DND-41 (cell line): ENCODE results near the gene WDR44.

ENCODE experiments used
- ATAC-seq: fragments of 200-7000 bp; cut with Tn5 transposase; 3 replicates; pipeline ENCODE4 v1.9.1; 2021; ENCODE audit warnings: low read depth; ENCODE audit not compliant: insufficient read depth
- DNase-seq: peaks from one replicate; pipeline ENCODE4 v3.0.0-alpha.2; 2020
- H2AFZ ChIP-seq: 2 replicates; pipeline ENCODE4 v1.6.0; 2012; ENCODE audit warnings: low read depth, low read length
- H3K27ac ChIP-seq: 2 replicates; pipeline ENCODE4 v1.5.1; 2012; ENCODE audit warnings: low read length, inconsistent platforms
- H3K27me3 ChIP-seq: fragments of 200-600 bp; sonication (generic); 2 replicates; pipeline ENCODE4 v1.6.0; 2012; ENCODE audit warnings: low read length, mild to moderate bottlenecking, inconsistent platforms; ENCODE audit not compliant: insufficient read depth, poor library complexity
- H3K36me3 ChIP-seq: 2 replicates; pipeline ENCODE4 v1.5.1; 2012; ENCODE audit warnings: low read length, inconsistent platforms; ENCODE audit not compliant: insufficient read depth
- H3K4me1 ChIP-seq: 2 replicates; pipeline ENCODE4 v1.5.1; 2012; ENCODE audit warnings: mild to moderate bottlenecking, low read length; ENCODE audit not compliant: insufficient read depth
- H3K4me2 ChIP-seq: 2 replicates; pipeline ENCODE4 v1.6.0; 2012; ENCODE audit warnings: mild to moderate bottlenecking, moderate library complexity, low read length, inconsistent platforms; ENCODE audit not compliant: insufficient read depth
- H3K4me3 ChIP-seq, 2 experiments: fragments of 200-600 bp in 1 of 2; shearing (Covaris generic) in 1 of 2; 2 replicates each; pipeline ENCODE4 v1.5.1; 2012 to 2016; ENCODE audit warnings: inconsistent platforms in 2 of 2, low read length in 2 of 2, mild to moderate bottlenecking in 2 of 2, low read depth in 1 of 2, moderate library complexity in 1 of 2
- H3K79me2 ChIP-seq: 2 replicates; pipeline ENCODE4 v1.6.0; 2012; ENCODE audit warnings: low read length, inconsistent platforms; ENCODE audit not compliant: insufficient read depth
- H3K9ac ChIP-seq: 2 replicates; pipeline ENCODE4 v1.6.0; 2012; ENCODE audit warnings: low read depth, mild to moderate bottlenecking, inconsistent platforms, low read length, moderate library complexity
- H3K9me3 ChIP-seq: 2 replicates; pipeline ENCODE4 v1.5.1; 2012; ENCODE audit warnings: low read length, moderate library complexity, mild to moderate bottlenecking, inconsistent platforms; ENCODE audit not compliant: insufficient read depth, severe bottlenecking
- H4K20me1 ChIP-seq: 2 replicates; pipeline ENCODE4 v1.6.0; 2012; ENCODE audit warnings: low read length; ENCODE audit not compliant: insufficient read depth
- CTCF ChIP-seq: IDR thresholded peaks from 2 replicates; pipeline ENCODE4 v1.5.1; 2012; ENCODE audit warnings: borderline replicate concordance, low read length, moderate library complexity, mild to moderate bottlenecking; ENCODE audit not compliant: poor library complexity, severe bottlenecking; ENCODE audit errors: extremely low read depth
- EZH2 ChIP-seq: IDR thresholded peaks from 3 replicates; pipeline ENCODE4 v1.6.1; 2012; ENCODE audit warnings: borderline replicate concordance, low read depth, mild to moderate bottlenecking, moderate library complexity, low read length, inconsistent platforms; ENCODE audit not compliant: severe bottlenecking

The WDR44 gene

GRCh38 chrX:118368398-118368797 lies 22.5 kb downstream of the WDR44 start:
- Histone ChIP-seq H2AFZ (no peak overlapping the region), H3K36me3 (no peaks in the 10 kb centered on the region), H3K4me3 (no peak overlapping the region), H3K9me3 (no peaks in the 10 kb centered on the region), H3K79me2 (no peaks in the 10 kb centered on the region; the same call in 1 of the 2 replicates), H3K9ac (no peak overlapping the region), H3K4me1 (no peaks in the 10 kb centered on the region), H4K20me1 (no peaks in the 10 kb centered on the region; the same call in 1 of the 2 replicates), H3K4me2 (no peak overlapping the region), H3K27me3 (no peaks in the 10 kb centered on the region), H3K27ac (no peak overlapping the region)
- DNase-seq (no peak), ATAC-seq (no peak)
- TF ChIP-seq CTCF: no peak
- TF ChIP-seq EZH2: no peak

DNA sequence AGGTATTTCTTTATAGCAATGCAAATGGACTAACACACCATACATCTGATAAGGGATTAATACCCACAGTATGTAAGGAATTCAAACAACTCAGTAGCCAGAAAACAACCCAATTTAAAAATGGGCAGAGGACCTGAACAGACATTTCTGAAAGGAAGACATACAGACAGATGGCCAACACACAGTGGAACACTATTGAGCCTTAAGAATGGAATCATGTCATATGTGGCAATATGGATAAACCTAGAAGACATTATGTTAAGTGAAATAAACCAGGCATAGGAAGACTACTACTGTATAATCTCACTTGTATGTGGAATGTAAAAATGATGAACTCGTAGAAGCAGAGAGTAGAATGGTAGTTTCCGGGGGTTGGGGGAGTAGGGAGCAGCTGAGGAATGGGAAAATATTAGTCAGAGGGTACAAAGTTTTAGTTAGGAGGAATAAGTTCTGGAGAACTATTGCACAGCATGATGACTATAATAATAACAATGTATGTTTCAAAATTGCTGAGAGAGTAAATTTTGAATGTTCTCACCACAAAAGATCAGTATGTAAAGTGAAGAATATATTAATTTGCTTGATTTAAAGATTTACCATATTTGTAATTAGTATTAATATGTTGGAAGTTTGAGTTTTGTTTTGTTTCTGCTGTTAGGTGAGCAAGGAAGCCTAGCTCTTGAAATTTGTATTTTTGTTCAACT lies 25.2 kb downstream of the WDR44 start:
- H4K20me1 ChIP-seq: no peaks in the 10 kb centered on the region
- H3K79me2 ChIP-seq: no peaks in the 10 kb centered on the region
- DNase-seq: no peak
- no peaks in the 10 kb centered on the region for H3K4me1 ChIP-seq
- ATAC-seq: no peak
- no peaks in the 10 kb centered on the region for H3K27me3 ChIP-seq
- no peak overlapping the region for H2AFZ ChIP-seq
- H3K27ac ChIP-seq: no peak overlapping the region
- H3K36me3 ChIP-seq: no peaks in the 10 kb centered on the region
- H3K9me3 ChIP-seq: no peaks in the 10 kb centered on the region
- no peak overlapping the region for H3K4me2 ChIP-seq
- no peak overlapping the region for H3K9ac ChIP-seq
- no peak overlapping the region for H3K4me3 ChIP-seq
- TF ChIP-seq EZH2: no peak

DNA sequence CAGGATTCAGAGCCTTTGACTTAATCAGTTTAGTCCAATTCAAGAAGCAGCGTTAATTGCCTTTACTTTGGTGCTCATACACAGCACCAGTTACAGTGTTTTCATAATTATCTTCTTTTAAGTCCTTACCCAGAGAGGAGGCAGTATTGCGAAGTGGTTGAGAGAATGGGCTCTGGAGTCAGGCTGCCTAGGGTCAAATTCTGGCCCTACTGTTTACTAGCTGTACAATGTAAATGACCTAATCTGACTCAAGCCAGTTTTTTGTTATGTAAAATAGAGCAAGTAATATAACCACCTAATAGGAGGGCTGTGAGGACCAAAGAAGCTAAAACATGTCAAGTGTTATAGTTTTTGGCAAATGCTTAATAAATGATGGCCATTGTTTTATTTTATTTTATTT lies 27.6 kb downstream of the WDR44 start:
- H3K9ac ChIP-seq: no peak overlapping the region
- DNase-seq (no peak), ATAC-seq (no peak)
- TF ChIP-seq CTCF (no peak), EZH2 (no peak)
- no peaks in the 10 kb centered on the region for H4K20me1 ChIP-seq
- no peaks in the 10 kb centered on the region for H3K36me3 ChIP-seq
- H3K4me3 ChIP-seq: no peak overlapping the region
- no peak overlapping the region for H3K27ac ChIP-seq
- H3K9me3 ChIP-seq: no peaks in the 10 kb centered on the region
- no peak overlapping the region for H3K4me2 ChIP-seq
- no peaks in the 10 kb centered on the region for H3K79me2 ChIP-seq
- no peaks in the 10 kb centered on the region for H3K4me1 ChIP-seq
- H3K27me3 ChIP-seq: no peaks in the 10 kb centered on the region
- no peak overlapping the region for H2AFZ ChIP-seq

- H2AFZ ChIP-seq: no peak overlapping the region
- no peak for ATAC-seq
These were observed 37.2 kb downstream of the WDR44 start for GRCh38 chrX:118383120-118383519.

More at GRCh38 chrX:118383120-118383519, 37.2 kb downstream of the WDR44 start:
- Histone ChIP-seq H3K4me1 (no peaks in the 10 kb centered on the region), H3K27ac (no peak overlapping the region), H3K79me2 (no peaks in the 10 kb centered on the region), H3K4me3 (no peak overlapping the region), H3K4me2 (no peak overlapping the region), H3K36me3 (no peaks in the 10 kb centered on the region), H4K20me1 (no peaks in the 10 kb centered on the region), H3K27me3 (no peaks in the 10 kb centered on the region), H3K9ac (no peak overlapping the region), H3K9me3 (no peaks in the 10 kb centered on the region)
- no peak for DNase-seq
- no peak for TF ChIP-seq CTCF
- TF ChIP-seq EZH2: no peak
